Suprapubic skin (tissue), 4 donors: ENCODE data around the gene TLCD2.

Experiments used
- POLR2A ChIP-seq, 2 donors: fragments of 450-650 bp; IDR thresholded peaks; one replicate each; pipeline ENCODE4 v1.6.1; 2017; ENCODE audit warnings: antibody characterized with exemption in 2 of 2, mild to moderate bottlenecking in 2 of 2, moderate library complexity in 2 of 2
- POLR2AphosphoS5 ChIP-seq, 3 donors: sonication (generic); formaldehyde crosslinking; IDR thresholded peaks; one replicate each; pipeline ENCODE4 v1.6.1; 2017; ENCODE audit warnings: antibody characterized with exemption in 3 of 3
- TF ChIP-seq, protein P1 (sequence below), 2 donors: fragments of 200-600 bp in 1 of 2; fragments of 450-650 bp in 1 of 2; sonication (generic) in 1 of 2; IDR thresholded peaks; one replicate each; pipeline ENCODE4 v1.5.1; 2016 to 2019; ENCODE audit warnings: antibody characterized with exemption in 2 of 2, mild to moderate bottlenecking in 1 of 2, moderate library complexity in 1 of 2

DNA sequence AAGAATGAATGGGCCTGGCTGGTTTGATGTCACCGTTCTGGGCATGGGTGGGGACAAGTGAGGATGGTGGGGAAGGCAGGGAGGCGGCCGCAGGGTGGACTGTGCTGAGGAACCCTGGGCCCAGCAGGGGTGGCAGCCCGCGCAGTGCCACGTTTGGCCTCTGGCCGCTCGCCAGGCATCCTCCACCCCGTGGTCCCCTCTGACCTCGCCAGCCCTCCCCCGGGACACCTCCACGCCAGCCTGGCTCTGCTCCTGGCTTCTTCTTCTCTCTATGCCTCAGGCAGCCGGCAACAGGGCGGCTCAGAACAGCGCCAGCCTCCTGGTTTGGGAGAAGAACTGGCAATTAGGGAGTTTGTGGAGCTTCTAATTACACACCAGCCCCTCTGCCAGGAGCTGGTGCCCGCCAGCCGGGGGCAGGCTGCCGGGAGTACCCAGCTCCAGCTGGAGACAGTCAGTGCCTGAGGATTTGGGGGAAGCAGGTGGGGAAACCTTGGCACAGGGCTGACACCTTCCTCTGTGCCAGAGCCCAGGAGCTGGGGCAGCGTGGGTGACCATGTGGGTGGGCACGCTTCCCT, 45.2 kb upstream of the TLCD2 start:
- TF ChIP-seq, protein P1, sequence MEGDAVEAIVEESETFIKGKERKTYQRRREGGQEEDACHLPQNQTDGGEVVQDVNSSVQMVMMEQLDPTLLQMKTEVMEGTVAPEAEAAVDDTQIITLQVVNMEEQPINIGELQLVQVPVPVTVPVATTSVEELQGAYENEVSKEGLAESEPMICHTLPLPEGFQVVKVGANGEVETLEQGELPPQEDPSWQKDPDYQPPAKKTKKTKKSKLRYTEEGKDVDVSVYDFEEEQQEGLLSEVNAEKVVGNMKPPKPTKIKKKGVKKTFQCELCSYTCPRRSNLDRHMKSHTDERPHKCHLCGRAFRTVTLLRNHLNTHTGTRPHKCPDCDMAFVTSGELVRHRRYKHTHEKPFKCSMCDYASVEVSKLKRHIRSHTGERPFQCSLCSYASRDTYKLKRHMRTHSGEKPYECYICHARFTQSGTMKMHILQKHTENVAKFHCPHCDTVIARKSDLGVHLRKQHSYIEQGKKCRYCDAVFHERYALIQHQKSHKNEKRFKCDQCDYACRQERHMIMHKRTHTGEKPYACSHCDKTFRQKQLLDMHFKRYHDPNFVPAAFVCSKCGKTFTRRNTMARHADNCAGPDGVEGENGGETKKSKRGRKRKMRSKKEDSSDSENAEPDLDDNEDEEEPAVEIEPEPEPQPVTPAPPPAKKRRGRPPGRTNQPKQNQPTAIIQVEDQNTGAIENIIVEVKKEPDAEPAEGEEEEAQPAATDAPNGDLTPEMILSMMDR (IDR thresholded peaks at IDR 0.05): no peak
- TF ChIP-seq POLR2AphosphoS5 (IDR thresholded peaks at IDR 0.05) (no peak), POLR2A (IDR thresholded peaks at IDR 0.05) (no peak)
